22Rv1 (cell line): Measurements from ENCODE around the gene ADK.

Source experiments
- H3K27ac ChIP-seq: fragments of 450-650 bp; 2 replicates; pipeline ENCODE4 v1.5.1; 2017
- CTCF ChIP-seq: fragments of 450-650 bp; IDR thresholded peaks from 2 replicates; pipeline ENCODE4 v1.5.1; 2017; ENCODE audit warnings: mild to moderate bottlenecking
- ZFX ChIP-seq: fragments of 450-650 bp; IDR thresholded peaks from 2 replicates; pipeline ENCODE4 v1.6.1; 2017; ENCODE audit warnings: antibody characterized with exemption, borderline replicate concordance

The ADK gene

GRCh38 chr10:74156919-74157289, 5.9 kb downstream of the ADK start:
- H3K27ac ChIP-seq = no peak overlapping the region
- no peak for TF ChIP-seq ZFX
- TF ChIP-seq CTCF = no peak

GRCh38 chr10:74160013-74160412, 9.0 kb downstream of the ADK start:
- TF ChIP-seq CTCF = no peak
- no peak for TF ChIP-seq ZFX
- no peak overlapping the region for H3K27ac ChIP-seq

- TF ChIP-seq CTCF (no peak), ZFX (no peak)
- H3K27ac ChIP-seq = no peak overlapping the region
Measured at GRCh38 chr10:74163319-74164068, 12.5 kb downstream of the ADK start.

GRCh38 chr10:74164716-74165529, 13.9 kb downstream of the ADK start:
- H3K27ac ChIP-seq = no peak overlapping the region
- no peak for TF ChIP-seq CTCF
- TF ChIP-seq ZFX = no peak

GRCh38 chr10:74165530-74165901, 14.5 kb downstream of the ADK start:
- no peak for TF ChIP-seq CTCF
- no peak for TF ChIP-seq ZFX
- no peak overlapping the region for H3K27ac ChIP-seq

GRCh38 chr10:74167443-74167842, 16.4 kb downstream of the ADK start:
- no peak overlapping the region for H3K27ac ChIP-seq
- TF ChIP-seq ZFX = no peak
- TF ChIP-seq CTCF = no peak

- TF ChIP-seq CTCF = no peak
- TF ChIP-seq ZFX = no peak
Measured at GRCh38 chr10:74171625-74172024, 20.6 kb downstream of the ADK start.

More at GRCh38 chr10:74171625-74172024, 20.6 kb downstream of the ADK start:
- no peak overlapping the region for H3K27ac ChIP-seq
